T-helper 17 cell (primary cell): Measurements from ENCODE around the gene SEMA3B. TPM values are rescaled to one million over a fixed set of nuclear protein-coding genes. Genes with fewer than 3 reads are reported as not detected.
"Not testable (repeated sequence)": the region's sequence is repeated elsewhere in the genome, so short reads cannot be mapped to it uniquely, and the experiment has no call there.

Experiments
- ATAC-seq: fragments of 150-1000 bp; cut with Tn5 transposase; 2 replicates; pipeline ENCODE4 v1.10.0; 2021; ENCODE audit warnings: mild to moderate bottlenecking, moderate library complexity
- DNase-seq, 3 donors: peaks; one replicate each; pipeline versions ENCODE4 v3.0.0 to v3.0.0-alpha.2; 2020 to 2021
- H3K9me3 ChIP-seq: one replicate; pipeline ENCODE4 v1.7.0; 2013; ENCODE audit warnings: low read length, mild to moderate bottlenecking; ENCODE audit not compliant: control insufficient read depth, poor library complexity, severe bottlenecking
- H3K27ac Mint-ChIP-seq: one replicate; pipeline ENCODE4 v1.8.0; 2022; ENCODE audit warnings: mild to moderate bottlenecking, moderate library complexity, mixed read lengths
- H3K27me3 Mint-ChIP-seq: one replicate; pipeline ENCODE4 v1.8.0; 2022; ENCODE audit warnings: mixed read lengths
- H3K36me3 Mint-ChIP-seq: one replicate; pipeline ENCODE4 v1.8.0; 2022; ENCODE audit warnings: low read depth, mixed read lengths
- H3K4me1 Mint-ChIP-seq: one replicate; pipeline ENCODE4 v1.8.0; 2022; ENCODE audit warnings: mild to moderate bottlenecking, mixed read lengths
- H3K4me3 Mint-ChIP-seq: one replicate; pipeline ENCODE4 v1.8.0; 2022; ENCODE audit warnings: mild to moderate bottlenecking, moderate library complexity, mixed read lengths
- total RNA-seq, 4 donors: library from RNA in 2 of 4; stranded (reverse) in 2 of 4; gene quantifications; one replicate each; pipeline ENCODE4 v1.2.3 and lab custom pipeline; 2022 to 2026

SEMA3B gene
- total RNA-seq, 2 donors from 2014 or later, result 1.7 to 1.8 TPM

GRCh38 chr3:50264964-50265485 lies 3.9 kb upstream of the SEMA3B start:
- no peak for ATAC-seq
- DNase-seq, result no peak
- Mint-ChIP-seq H3K27ac (no peak overlapping the region), H3K4me3 (no peak overlapping the region), H3K4me1 (no peaks in the 10 kb centered on the region), H3K36me3 (no peaks in the 10 kb centered on the region), H3K27me3 (no peaks in the 10 kb centered on the region)
- H3K9me3 ChIP-seq, result no peaks in the 10 kb centered on the region

- no peak overlapping the region for H3K27ac Mint-ChIP-seq
- no peak for DNase-seq
- ATAC-seq, result no peak
- H3K27me3 Mint-ChIP-seq, result no peaks in the 10 kb centered on the region
- no peaks in the 10 kb centered on the region for H3K4me1 Mint-ChIP-seq
- no peaks in the 10 kb centered on the region for H3K9me3 ChIP-seq
- no peak overlapping the region for H3K4me3 Mint-ChIP-seq
- H3K36me3 Mint-ChIP-seq, result no peaks in the 10 kb centered on the region
These were observed 3.4 kb upstream of the SEMA3B start for GRCh38 chr3:50265571-50265970.

- DNase-seq (no peak), ATAC-seq (no peak)
- Mint-ChIP-seq H3K27ac (no peak overlapping the region), H3K4me1 (no peaks in the 10 kb centered on the region), H3K4me3 (no peak overlapping the region), H3K36me3 (no peaks in the 10 kb centered on the region), H3K27me3 (no peaks in the 10 kb centered on the region)
- H3K9me3 ChIP-seq, result no peaks in the 10 kb centered on the region
These were observed 2.9 kb upstream of the SEMA3B start for GRCh38 chr3:50266017-50266416.

GRCh38 chr3:50266836-50267235 lies 2.1 kb upstream of the SEMA3B start:
- H3K4me3 Mint-ChIP-seq, result no peak overlapping the region
- H3K9me3 ChIP-seq, result no peaks in the 10 kb centered on the region
- H3K27me3 Mint-ChIP-seq, result no peaks in the 10 kb centered on the region
- DNase-seq, result no peak
- H3K36me3 Mint-ChIP-seq, result no peaks in the 10 kb centered on the region
- ATAC-seq, result no peak
- no peak overlapping the region for H3K27ac Mint-ChIP-seq
- peaks cover 2% of the 10 kb centered on the region for H3K4me1 Mint-ChIP-seq

GRCh38 chr3:50267280-50267913 lies 1.6 kb upstream of the SEMA3B start:
- Mint-ChIP-seq H3K27ac (no peak overlapping the region), H3K4me3 (no peak overlapping the region), H3K4me1 (peaks cover 4% of the 10 kb centered on the region), H3K27me3 (no peaks in the 10 kb centered on the region), H3K36me3 (no peaks in the 10 kb centered on the region)
- no peaks in the 10 kb centered on the region for H3K9me3 ChIP-seq
- DNase-seq, result no peak
- ATAC-seq, result no peak

GRCh38 chr3:50268276-50268675 lies 671 bp upstream of the SEMA3B start:
- H3K27me3 Mint-ChIP-seq, result peaks cover 5% of the 10 kb centered on the region

GRCh38 chr3:50269460-50269859 lies 513 bp downstream of the SEMA3B start:
- DNase-seq (no peak), ATAC-seq (no peak)
- Mint-ChIP-seq H3K27ac (no peak overlapping the region), H3K36me3 (peaks cover 6% of the 10 kb centered on the region), H3K27me3 (peaks cover 12% of the 10 kb centered on the region), H3K4me1 (peaks cover 11% of the 10 kb centered on the region), H3K4me3 (no peak overlapping the region)
- no peaks in the 10 kb centered on the region for H3K9me3 ChIP-seq

More at GRCh38 chr3:50268276-50268675, 671 bp upstream of the SEMA3B start:
- DNase-seq (no peak), ATAC-seq (no peak)
- peaks cover 7% of the 10 kb centered on the region for H3K4me1 Mint-ChIP-seq
- no peaks in the 10 kb centered on the region for H3K9me3 ChIP-seq
- no peak overlapping the region for H3K4me3 Mint-ChIP-seq
- H3K36me3 Mint-ChIP-seq, result peaks cover 3% of the 10 kb centered on the region
- H3K27ac Mint-ChIP-seq, result no peak overlapping the region

GRCh38 chr3:50269977-50270413 lies 1.0 kb downstream of the SEMA3B start:
- DNase-seq (no peak), ATAC-seq (no peak)
- no peak overlapping the region for H3K27ac Mint-ChIP-seq
- H3K9me3 ChIP-seq, result no peaks in the 10 kb centered on the region
- H3K36me3 Mint-ChIP-seq, result peaks cover 8% of the 10 kb centered on the region
- H3K27me3 Mint-ChIP-seq, result peaks cover 16% of the 10 kb centered on the region
- no peak overlapping the region for H3K4me3 Mint-ChIP-seq
- H3K4me1 Mint-ChIP-seq, result peaks cover 13% of the 10 kb centered on the region

GRCh38 chr3:50270422-50271224 lies 1.7 kb downstream of the SEMA3B start:
- H3K4me1 Mint-ChIP-seq, result peaks cover 15% of the 10 kb centered on the region
- H3K27ac Mint-ChIP-seq, result no peak overlapping the region
- ATAC-seq (no peak), DNase-seq (no peak)
- no peaks in the 10 kb centered on the region for H3K9me3 ChIP-seq
- peaks cover 8% of the 10 kb centered on the region for H3K36me3 Mint-ChIP-seq
- no peak overlapping the region for H3K4me3 Mint-ChIP-seq
- peaks cover 21% of the 10 kb centered on the region for H3K27me3 Mint-ChIP-seq

GRCh38 chr3:50271314-50271936 lies 2.5 kb downstream of the SEMA3B start:
- H3K27ac Mint-ChIP-seq, result no peak overlapping the region
- H3K36me3 Mint-ChIP-seq, result peaks cover 8% of the 10 kb centered on the region
- peaks cover 29% of the 10 kb centered on the region for H3K27me3 Mint-ChIP-seq
- no peak for ATAC-seq
- no peaks in the 10 kb centered on the region for H3K9me3 ChIP-seq
- H3K4me3 Mint-ChIP-seq, result peak overlapping the region; percentile 66
- DNase-seq, result no peak
- peaks cover 21% of the 10 kb centered on the region for H3K4me1 Mint-ChIP-seq

- Mint-ChIP-seq H3K4me1 (peaks cover 21% of the 10 kb centered on the region), H3K27ac (peak overlapping the region; percentile 73), H3K27me3 (peaks cover 30% of the 10 kb centered on the region)
- not testable (repeated sequence) for H3K9me3 ChIP-seq, DNase-seq, ATAC-seq, H3K4me3 Mint-ChIP-seq, H3K36me3 Mint-ChIP-seq
These were observed 3.6 kb downstream of the SEMA3B start for GRCh38 chr3:50272538-50272910.

- Mint-ChIP-seq H3K36me3 (peaks cover 8% of the 10 kb centered on the region), H3K27me3 (peaks cover 30% of the 10 kb centered on the region), H3K27ac (peak overlapping the region; percentile 73), H3K4me1 (peaks cover 21% of the 10 kb centered on the region), H3K4me3 (peak overlapping the region; percentile 84)
- no peaks in the 10 kb centered on the region for H3K9me3 ChIP-seq
- peak; percentile 88 for ATAC-seq
- DNase-seq, result peak; percentile 74 to 85 (median 81)
These were observed 4.2 kb downstream of the SEMA3B start for GRCh38 chr3:50272911-50273688.

GRCh38 chr3:50273689-50274065 lies 4.7 kb downstream of the SEMA3B start:
- peaks cover 8% of the 10 kb centered on the region for H3K36me3 Mint-ChIP-seq
- peaks cover 21% of the 10 kb centered on the region for H3K4me1 Mint-ChIP-seq
- DNase-seq (no peak), ATAC-seq (no peak)
- H3K27ac Mint-ChIP-seq, result peak overlapping the region; percentile 90
- peaks cover 30% of the 10 kb centered on the region for H3K27me3 Mint-ChIP-seq
- H3K9me3 ChIP-seq, result no peaks in the 10 kb centered on the region
- H3K4me3 Mint-ChIP-seq, result no peak overlapping the region
